NCI-H2081 (cell line): Measurements from ENCODE around the gene CLIP2.
"Not testable (repeated sequence)": the region's sequence is repeated elsewhere in the genome, so short reads cannot be mapped to it uniquely, and the experiment has no call there.

Experiments
- DNase-seq, 2 experiments: peaks; one replicate each; lab custom pipeline; 2025; lab: John Stamatoyannopoulos, UW

Gene CLIP2

DNA sequence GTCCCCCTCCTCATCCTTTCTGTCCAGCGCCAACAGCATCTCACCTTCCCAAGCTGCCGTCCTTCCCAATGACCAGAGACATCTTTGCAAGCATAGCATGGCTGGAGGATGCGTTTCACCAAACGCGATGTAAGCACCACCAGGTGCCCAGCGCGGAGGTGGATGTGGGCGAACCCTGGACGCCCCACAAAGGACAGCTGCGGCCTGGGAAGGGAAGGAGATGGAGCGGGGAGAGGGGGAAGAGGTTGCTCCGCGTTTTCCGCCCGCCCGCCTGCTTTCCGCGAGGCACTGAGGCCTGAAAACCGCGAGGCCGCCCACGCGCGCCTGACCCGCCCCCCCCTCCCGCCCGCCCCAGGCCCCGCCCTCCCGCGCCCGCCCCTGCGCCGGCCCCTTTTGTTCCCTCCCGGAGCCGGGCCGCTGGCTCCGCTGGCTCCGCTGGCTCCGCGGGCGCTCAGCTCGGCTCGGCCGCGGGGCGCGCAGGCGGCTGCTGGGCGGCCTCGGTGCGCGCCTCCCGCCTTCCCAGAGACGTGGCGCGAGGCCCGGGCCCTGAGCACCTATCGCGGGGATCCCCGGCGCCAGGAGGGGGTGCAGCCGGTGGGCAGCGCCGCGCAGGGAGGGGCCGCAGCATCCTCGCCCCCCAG is at the start of gene CLIP2:
Gene CLIP2 (plus strand): TSS at position 390 of the 641 bp plus-strand sequence. CDS start 28,140 bp downstream, outside the sequence.
- DNase-seq: peak; percentile 75 to 80

DNA sequence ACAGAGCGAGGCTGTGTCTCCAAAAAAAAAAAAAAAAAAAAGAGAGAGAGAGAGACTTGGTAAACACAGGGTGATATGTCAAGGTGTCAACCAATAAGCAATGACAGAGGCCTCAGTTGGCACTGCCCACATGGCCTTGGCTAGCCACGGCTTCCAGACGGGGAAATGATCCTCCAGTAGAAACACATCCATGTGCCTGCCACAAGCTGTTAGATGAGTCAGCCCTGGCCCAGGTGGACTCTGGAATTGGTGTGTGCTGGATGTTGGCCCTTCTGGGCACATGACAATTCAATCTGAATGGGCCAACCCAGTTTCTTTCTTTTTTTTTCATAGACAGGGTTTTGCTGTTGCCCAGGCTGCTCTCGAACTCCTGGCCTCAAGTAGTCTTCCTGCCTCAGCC is 48.7 kb upstream of the CLIP2 start:
- DNase-seq: no peak

DNA sequence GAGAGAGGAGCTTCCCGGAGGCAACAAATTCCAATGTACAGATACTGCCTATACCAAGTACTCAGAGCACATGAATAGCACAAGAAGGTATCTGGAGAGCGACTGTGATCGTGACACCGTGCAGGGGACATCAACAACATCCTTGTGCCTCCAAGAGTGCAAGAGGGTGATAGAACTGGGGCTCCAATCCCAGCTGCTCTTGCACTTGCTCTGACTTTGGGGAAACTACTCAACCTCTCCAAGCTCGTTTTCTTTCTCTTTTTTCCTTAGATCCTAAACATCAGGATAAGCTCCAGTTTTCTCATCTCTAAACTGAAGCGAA is 47.1 kb upstream of the CLIP2 start:
- no peak for DNase-seq

DNA sequence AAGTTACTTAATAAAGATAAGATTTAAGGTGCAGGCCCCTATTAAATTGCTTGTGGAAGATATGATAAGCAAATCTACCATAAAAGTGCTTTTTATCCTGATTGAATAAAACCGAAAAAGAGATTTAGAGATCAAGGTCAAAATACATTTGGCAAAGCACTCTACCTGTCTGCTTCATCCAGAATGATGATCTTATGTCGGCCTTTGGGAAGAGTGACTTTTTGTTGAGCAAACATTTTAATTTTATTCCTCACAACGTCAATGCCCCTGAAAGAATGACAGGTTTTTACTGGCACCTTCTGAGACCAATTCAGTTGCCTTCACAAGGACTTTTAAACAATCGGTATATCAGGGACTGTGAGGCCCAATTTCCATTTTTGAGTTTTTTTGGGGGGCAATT is 42.7 kb upstream of the CLIP2 start:
- DNase-seq: no peak

DNA sequence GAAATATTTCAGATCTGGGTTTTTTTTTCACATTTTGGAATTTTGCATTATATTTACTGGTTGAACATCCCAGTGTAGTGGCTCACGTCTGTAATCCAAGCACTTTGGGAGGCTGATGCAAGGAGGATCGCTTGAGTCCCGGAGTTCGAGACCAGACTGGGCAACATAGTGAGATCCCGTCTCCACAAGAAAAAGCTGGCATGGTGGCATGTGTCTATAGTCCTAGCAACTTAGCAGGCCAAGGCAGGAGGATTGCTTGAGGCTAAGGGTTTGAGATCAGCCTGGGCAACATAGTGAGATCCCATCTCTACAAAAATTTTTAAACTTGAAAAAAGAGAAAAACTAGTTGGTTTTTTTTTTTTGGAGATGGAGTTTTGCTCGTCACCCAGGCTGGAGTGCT is 41.1 kb upstream of the CLIP2 start:
- no peak for DNase-seq

DNA sequence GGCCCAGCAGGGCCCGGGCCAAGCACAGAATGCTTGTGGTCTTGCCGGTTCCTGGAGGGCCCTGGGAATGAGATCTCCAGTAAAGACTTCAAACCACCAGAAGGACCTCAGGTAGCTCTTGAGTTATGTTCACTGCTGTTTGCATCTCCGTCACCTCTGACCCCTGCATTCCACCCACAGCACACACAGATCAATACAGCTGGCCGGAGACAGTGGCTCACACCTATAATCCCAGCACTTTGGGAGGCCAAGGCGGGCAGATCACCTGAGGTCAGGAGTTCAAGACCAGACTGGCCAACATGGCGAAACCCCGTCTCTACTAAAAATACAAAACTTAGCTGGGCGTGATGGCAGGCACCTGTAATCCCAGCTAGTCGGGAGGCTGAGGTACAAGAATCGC is 40.1 kb upstream of the CLIP2 start:
- DNase-seq: not testable (repeated sequence)

DNA sequence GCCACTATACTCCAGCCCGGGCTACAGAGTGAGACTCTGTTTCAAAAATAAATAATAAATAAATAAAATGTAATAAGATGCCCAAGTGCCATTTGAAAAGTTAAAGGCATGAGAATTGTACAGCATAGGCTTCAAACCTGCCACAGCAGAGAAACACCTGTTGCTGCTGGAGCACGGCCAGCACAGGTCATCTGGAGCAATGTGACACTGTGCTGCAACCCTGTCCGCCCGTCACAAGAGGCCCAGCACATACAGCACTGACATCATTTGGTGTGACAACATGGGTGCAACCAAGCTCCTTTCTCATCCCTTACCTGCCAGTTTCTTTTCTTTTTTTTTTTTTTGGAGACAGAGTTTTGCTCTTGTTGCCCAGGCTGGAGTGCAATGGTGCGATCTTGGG is 36.3 kb upstream of the CLIP2 start:
- peak in 1 of 2 experiments; percentile 60 for DNase-seq

DNA sequence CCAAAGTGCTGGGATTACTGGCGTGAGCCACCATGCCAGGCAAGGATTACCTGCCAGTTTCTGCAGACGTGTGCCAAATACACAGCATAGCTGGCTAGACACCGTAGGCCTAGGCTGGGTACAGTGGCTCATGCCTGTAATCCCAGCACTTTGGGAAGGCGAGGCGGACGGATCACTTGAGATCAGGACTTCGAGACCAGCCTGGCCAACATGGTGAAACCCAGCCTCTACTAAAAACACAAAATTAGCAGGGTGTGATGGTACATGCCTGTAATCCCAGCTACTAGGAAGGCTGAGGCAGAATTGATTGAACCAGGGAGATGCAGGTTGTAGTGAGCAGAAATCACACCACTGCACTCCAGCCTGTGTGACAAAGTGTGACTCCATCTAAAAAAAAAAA is 35.9 kb upstream of the CLIP2 start:
- DNase-seq: no peak

DNA sequence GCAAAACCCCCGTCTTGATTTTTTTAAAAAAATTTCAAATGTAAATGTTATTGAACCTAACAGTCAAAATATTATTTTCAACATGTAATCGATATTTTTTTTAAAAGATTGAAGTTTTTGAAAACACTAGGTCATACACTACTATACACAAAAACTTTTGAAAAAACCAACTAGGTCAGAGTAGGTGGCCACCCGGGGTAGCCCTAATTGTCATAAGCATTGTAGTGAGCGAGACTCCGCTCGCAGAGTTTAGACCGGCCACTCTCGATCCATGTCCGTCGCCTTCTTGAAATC is 35.4 kb upstream of the CLIP2 start:
- peak in 1 of 2 experiments; percentile 41 for DNase-seq

DNA sequence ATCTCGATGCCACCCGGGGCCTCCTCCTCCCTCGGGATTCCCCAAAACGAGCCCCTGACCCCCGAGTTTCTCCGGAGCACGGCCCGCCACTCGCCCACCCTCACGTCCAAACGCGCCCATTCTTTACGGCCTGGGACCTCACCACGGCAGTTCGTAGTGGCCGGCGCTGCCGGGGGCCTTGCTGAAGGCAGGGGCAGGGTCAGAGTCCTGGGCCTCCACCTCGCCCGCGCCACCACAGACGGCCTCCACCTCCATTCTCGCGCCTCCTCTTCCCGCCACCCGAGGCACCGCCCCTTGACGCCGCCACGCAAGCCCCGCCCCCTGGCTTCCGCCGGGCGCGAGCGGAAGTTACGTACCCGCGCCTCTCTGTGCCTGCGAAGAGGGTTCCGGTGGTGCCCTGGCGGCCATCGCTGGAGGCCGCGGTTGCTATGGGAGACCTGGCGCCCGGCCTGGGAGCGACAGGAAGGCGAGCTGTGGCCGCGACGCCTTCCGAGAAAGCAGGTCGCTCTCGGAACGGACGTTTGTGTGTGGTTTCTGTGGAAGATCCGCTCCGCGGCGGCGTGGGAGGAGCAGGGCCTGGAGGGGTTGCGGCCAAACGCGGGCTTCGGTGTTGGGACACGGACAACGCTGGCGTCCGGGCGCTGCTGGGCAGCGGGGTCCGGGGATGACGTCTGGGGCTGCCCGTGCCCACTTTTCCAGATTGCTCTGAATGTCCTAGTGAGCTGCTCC is 34.9 kb upstream of the CLIP2 start, which contains the start of gene RFC2:
Gene RFC2 (minus strand): TSS at position 271 of the 729 bp plus-strand sequence. CDS start 16 bp downstream, at position 255.
- DNase-seq: peak; percentile 97 to 98

DNA sequence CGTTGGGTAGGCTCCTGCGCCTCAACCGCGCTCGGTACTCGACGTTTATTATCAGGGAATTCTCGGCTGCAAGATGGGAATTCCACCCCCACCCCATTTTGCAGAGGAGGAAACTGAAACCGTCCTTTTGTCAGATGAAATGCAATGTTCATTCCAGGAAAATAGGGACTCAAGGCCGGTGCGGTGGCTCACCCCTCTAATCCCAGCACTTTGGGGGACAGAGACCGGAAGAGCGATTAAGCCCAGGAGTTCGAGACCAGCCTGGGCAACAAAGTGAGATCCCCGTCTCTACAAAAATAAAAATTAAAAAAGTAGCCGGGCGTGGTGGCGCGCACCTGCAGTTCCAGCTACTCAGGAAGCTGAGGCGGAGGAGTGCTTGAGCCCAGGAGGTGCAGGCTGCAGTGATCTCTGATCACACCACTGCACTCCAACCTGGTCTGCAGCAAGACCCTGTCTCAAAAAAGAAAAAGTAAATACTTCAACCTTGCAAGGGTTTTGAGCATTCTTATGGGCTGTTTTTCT is 34.3 kb upstream of the CLIP2 start:
- no peak for DNase-seq

DNA sequence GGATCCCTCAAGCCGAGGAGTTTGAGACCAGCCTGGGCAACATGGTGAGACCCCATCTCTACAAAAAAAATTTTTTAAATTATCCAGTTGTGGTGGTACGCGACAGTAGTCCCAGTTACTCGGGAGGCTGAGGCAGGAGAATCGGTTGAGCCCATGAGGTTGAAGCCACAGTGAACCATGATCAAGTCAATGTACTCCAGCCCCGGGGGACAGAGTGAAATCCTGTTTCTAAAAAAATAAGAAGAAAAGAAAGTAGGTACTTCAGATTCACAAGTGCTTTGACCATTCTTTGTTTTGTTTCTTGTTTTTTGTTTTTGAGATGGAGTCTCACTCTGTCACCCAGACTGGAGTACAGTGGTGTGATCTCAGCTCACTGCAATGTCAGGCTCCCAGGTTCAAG is 33.7 kb upstream of the CLIP2 start:
- not testable (repeated sequence) for DNase-seq

DNA sequence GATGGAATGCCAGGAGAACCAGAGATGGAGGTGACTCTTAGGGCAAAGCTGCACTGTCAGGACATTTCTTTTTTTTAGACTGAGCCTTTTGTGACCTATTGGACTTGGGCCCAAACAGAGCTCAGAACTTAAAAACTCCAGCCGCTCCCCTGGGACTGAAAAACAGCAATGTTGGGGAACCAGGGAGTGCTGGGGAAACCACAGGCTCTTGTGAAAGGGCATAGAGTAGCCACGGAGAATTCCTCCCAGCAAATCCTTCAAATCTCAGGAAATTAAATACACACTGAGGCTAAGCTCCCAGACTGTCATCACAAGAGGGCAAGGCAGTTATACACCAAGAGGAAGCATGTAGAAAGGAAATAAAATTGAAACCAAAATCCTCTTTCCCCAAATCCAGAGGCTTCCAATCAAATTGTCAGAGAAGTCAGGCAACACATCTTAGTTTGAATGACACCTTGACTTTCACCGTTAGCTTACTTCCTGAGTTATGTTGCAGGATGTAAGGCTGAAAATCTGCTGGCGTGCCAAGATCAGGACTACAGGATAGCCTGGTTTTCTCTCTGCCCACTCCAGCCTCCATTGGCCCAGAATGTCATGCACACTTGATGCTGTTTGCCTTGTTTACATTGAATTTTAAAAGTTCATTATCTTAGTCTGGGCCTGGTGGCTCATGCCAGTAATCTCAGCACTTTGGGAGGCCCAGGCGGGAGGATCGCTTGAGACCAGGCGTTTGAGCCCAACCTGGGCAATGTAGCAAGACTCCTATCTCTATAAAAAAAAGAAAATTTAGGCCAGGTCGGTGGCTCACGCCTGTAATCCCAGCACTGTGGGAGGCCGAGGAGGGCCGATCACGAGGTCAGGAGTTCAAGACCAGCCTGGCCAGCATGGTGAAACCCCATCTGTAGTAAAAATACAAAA is 32.5 kb upstream of the CLIP2 start:
- DNase-seq: no peak

DNA sequence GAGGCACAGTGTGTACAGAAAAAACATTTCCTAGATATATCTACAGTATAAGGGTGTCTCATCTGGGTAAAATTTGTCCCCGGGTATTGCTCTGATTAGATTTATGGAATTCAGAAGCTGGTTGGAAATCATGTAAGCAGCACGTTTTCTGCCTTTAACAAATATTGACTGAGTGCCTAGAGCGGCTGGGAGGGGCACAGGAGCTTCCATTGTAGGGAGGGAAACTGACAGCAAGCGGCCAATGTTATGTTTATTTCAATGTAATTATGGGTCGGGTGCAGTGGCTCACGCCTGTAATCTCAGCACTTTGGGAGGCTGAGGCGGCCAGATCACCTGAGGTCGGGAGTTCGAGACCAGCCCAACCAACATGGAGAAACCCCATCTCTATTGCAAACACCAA is 30.6 kb upstream of the CLIP2 start:
- peak in 1 of 2 experiments; percentile 25 for DNase-seq

DNA sequence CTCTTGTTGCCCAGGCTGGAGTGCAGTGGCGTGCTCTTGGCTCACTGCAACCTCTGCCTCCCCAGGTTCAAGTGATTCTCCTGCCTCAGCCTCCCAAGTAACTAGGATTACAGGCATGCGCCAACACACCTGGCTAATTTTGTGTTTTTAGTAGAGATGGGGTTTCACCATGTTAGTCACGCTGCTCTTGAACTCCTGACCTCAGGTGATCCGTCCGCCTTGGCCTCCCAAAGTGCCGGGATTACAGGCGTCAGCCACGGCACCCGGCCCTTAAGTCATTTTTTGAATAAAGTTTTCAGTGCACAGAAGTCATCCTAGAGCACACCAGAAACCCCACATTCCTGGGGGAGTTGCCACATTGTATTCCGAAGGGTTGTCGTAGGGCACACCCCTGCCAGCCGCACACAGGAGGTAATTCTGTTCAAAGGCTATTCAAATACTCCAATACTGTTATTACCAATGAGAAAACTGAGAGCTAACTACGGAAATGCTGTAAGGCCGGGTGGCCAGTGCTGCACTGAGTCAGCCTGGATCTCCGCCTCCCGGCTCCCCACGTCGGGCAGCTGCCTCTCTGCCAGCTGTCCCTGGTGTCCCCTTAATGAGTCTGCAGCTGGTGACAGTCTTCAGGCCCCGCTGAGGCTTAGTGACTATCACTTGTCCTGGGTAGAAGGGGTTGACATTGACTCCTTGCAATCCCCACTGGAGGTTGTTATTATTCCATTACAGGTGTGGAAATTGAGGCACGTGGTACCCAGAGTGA is 26.4 kb upstream of the CLIP2 start:
- DNase-seq: peak in 1 of 2 experiments; percentile 57

DNA sequence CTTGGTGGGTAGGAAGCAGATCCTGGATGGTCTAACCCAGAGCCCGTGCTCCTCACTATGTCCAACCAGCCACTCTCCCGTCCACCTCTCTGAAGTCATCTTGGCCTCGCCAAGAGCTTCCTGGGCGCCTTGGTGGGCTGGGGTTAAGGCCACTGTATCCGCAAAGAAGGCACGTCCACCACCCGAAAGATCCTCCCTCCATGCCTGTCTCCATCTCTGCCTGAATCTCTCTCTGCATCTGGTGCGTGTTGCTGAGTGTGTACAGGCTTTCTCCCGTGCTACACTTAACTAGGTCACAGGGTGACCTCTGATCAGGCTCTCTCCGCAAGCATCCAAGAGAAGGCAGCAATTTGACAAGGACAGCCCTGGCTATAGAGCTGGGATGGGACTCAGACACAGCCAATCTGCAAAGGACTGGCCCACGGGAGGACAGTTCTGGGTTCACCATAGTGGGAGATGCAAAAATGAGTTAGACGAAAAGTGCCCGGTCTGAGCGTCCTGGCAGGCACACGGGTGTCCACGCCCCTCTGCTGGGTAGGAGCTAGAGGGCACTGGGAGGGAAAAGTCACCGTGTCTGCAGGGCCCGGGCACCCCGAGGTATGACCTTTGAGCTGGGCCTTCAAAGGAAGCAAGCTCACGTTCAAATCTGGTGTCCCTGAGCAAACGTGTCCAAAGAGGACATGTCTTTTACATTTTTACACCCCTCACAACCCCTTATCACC is 25.6 kb upstream of the CLIP2 start:
- DNase-seq: no peak

DNA sequence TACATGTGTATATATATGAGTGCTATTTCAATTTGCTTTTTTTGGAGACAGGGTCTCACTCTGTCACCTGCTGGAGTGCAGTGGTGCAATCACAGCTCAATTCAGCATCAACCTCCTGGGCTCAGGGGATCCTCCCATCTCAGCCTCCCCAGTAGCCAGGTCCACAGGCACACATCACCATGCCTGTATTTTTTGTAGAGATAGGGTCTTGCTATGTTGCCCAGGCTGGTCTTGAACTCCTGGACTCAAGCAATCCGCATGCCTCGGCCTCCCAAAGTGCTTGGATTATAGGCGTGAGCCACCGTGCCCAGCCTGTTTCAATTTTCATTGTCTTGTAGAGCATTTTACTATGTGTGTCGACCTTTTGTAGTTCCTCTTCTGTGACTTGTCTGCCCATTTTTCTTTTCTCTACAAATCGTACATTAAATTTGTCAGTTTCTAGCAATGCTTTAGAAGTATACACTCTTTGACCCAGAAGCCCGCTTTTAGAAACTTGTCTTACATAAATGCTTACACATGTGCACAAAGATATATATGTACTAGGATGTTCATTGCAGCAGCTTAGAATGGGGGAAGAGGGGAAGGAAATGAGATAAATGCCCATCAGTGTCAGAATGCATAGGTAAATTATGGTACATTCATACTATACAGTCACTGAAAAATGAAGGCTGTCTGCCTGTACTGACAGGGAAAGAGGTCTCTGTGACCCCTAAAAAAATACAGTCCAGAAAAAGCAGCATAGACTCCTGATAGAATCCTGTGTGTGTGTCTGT is 22.8 kb upstream of the CLIP2 start:
- no peak for DNase-seq

DNA sequence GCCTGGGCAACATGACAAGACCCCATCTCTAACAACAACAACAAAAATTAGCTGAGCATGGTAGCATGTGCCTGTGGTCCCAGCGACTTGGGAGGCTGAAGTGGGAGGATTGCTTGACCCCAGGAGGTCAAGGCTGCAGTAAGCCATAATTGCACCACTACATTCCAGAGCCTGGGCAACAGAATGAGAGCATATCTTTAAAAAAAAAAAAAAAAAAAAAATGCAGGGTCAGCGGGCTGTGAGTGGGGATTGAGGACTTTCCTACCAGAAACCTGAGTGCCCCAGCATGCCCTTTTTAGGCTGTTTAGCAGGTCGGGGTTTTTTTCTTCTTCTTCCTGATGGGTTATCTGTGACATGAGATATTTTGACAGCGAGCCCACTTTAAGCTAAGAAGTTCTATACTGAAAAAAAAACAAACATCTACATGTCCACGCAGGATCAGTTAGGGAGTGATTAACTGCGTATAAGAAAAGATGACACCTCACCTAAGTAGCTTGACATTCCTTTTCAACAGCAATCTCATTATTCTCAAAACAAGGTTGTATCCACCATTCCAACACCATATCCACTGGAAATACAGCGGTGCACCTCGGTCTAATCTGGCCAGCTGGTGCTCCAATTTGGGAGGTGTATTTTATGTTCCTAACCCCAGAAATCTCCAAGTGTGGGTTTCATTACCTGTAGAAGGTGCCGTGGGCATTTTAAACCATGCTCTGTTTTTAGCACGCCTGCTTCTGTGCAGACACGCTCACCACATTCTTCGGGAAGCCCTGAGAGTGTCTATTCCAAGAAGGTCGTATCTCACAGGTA is 21.2 kb upstream of the CLIP2 start:
- no peak for DNase-seq

DNA sequence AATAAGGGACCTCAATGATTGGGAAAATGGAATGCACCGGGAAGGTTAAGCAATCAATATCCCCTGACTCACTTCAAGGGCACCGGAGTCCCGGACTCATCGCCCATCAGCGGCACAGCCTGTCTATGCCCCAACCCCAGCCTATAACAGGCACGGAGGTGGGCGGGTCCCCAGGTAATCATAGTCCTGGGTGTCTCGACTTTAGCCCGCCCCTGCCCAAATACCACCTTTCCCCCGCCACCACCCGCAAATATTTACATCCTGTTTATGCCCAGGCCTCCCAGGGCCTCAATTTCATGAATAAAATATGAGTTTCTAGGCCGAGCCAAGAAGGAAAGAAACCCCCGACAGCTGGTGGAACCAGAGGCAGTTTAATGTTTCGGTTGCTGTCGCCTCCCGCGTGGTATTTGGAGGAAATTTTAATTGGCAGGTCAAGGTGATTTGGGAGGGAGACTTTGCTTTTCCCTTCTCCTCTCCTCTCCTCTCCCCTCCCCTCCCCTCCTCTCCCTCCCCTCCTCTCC is 19.4 kb upstream of the CLIP2 start:
- DNase-seq: peak; percentile 90 to 95
